Forelimb muscle (tissue), 1 donor: ENCODE data around the gene MRAS. TPM values are rescaled to one million over a fixed set of nuclear protein-coding genes. Genes with fewer than 3 reads are reported as not detected.
"Not testable (repeated sequence)": the region's sequence is repeated elsewhere in the genome, so short reads cannot be mapped to it uniquely, and the experiment has no call there.

Experiments used
- DNase-seq: peaks from one replicate; pipeline ENCODE4 v3.0.0-alpha.2; 2013; ENCODE audit warnings: low read depth
- polyA plus RNA-seq: library from polyadenylated mRNA; unstranded; fragments of 120-200 nt; gene quantifications from one replicate; pipeline ENCODE4 v1.2.1, GENCODE V29; 2013; ENCODE audit not compliant: insufficient read length

MRAS gene
- polyA plus RNA-seq, 1 donor, result 69.6 TPM

GRCh38 chr3:138389841-138390581 is 41.6 kb downstream of the MRAS start:
- DNase-seq, result no peak

- DNase-seq, result no peak
Observed at GRCh38 chr3:138390582-138390932, 42.2 kb downstream of the MRAS start.

GRCh38 chr3:138394156-138394555 is 45.8 kb downstream of the MRAS start:
- no peak for DNase-seq

- DNase-seq, result no peak
Observed at GRCh38 chr3:138394686-138395085, 46.3 kb downstream of the MRAS start.

- no peak for DNase-seq
Observed at GRCh38 chr3:138395865-138396751, 47.7 kb downstream of the MRAS start.

GRCh38 chr3:138396752-138397410 is 48.5 kb downstream of the MRAS start:
- DNase-seq, result no peak

GRCh38 chr3:138397983-138398382 is 49.6 kb downstream of the MRAS start:
- DNase-seq, result no peak

- no peak for DNase-seq
Observed at GRCh38 chr3:138398791-138399575, 50.6 kb downstream of the MRAS start.

GRCh38 chr3:138399766-138400165 is 51.4 kb downstream of the MRAS start:
- DNase-seq, result no peak

- DNase-seq, result no peak
Observed at GRCh38 chr3:138400651-138401070, 52.3 kb downstream of the MRAS start.

- DNase-seq, result no peak
Observed at GRCh38 chr3:138401834-138402233, 53.5 kb downstream of the MRAS start.

- DNase-seq, result no peak
Observed at GRCh38 chr3:138404121-138404520, 55.7 kb downstream of the MRAS start.

GRCh38 chr3:138405001-138405400 is 56.6 kb downstream of the MRAS start:
- DNase-seq, result no peak

GRCh38 chr3:138405486-138405885 is 57.1 kb downstream of the MRAS start:
- DNase-seq, result no peak

- no peak for DNase-seq
Observed at GRCh38 chr3:138406606-138407005, 58.2 kb downstream of the MRAS start.

GRCh38 chr3:138407236-138407907 is 59.0 kb downstream of the MRAS start:
- no peak for DNase-seq

GRCh38 chr3:138408751-138409570 is 60.6 kb downstream of the MRAS start:
- no peak for DNase-seq

GRCh38 chr3:138412821-138413551 is 64.6 kb downstream of the MRAS start:
- no peak for DNase-seq

- DNase-seq, result not testable (repeated sequence)
Observed at GRCh38 chr3:138416236-138416635, 67.9 kb downstream of the MRAS start.
